Calu3 (cell line): ENCODE results near the gene DENND6A. TPM values are rescaled to one million over a fixed set of nuclear protein-coding genes. Genes with fewer than 3 reads are reported as not detected.
"Not testable (repeated sequence)": the region's sequence is repeated elsewhere in the genome, so short reads cannot be mapped to it uniquely, and the experiment has no call there.

Source experiments
- BruUV-seq: library from RNA; stranded (reverse); fragments of 400-500 nt; replicated peaks from 2 replicates; lab custom pipeline; 2021; lab: Mats Ljungman, UMichigan
- CTCF ChIA-PET: fragments of 300-600 bp; sonication (Branson Sonifier 250); formaldehyde crosslinking; loops from one replicate; lab custom pipeline; 2022; ENCODE audit warnings: antibody characterized with exemption; lab: Charles Lee
- DNase-seq: peaks from one replicate; pipeline ENCODE4 v3.0.0; 2022
- H3K27ac Mint-ChIP-seq: one replicate; pipeline ENCODE4 v1.8.0; 2022; ENCODE audit warnings: mixed read lengths; ENCODE audit not compliant: unreplicated experiment
- H3K27me3 Mint-ChIP-seq: one replicate; pipeline ENCODE4 v1.8.0; 2022; ENCODE audit warnings: mixed read lengths; ENCODE audit not compliant: unreplicated experiment
- H3K36me3 Mint-ChIP-seq: one replicate; pipeline ENCODE4 v1.8.0; 2022; ENCODE audit warnings: mild to moderate bottlenecking, moderate library complexity, mixed read lengths; ENCODE audit not compliant: insufficient read depth, unreplicated experiment
- H3K4me1 Mint-ChIP-seq: one replicate; pipeline ENCODE4 v1.8.0; 2022; ENCODE audit warnings: mild to moderate bottlenecking, low read depth, mixed read lengths; ENCODE audit not compliant: unreplicated experiment
- H3K4me3 Mint-ChIP-seq: one replicate; pipeline ENCODE4 v1.8.0; 2022; ENCODE audit warnings: mild to moderate bottlenecking, low read depth, moderate library complexity, mixed read lengths; ENCODE audit not compliant: unreplicated experiment
- H3K9me3 Mint-ChIP-seq: one replicate; pipeline ENCODE4 v1.8.0; 2022; ENCODE audit warnings: low read depth, mixed read lengths; ENCODE audit not compliant: unreplicated experiment
- intact Hi-C: fragments of 100-400 bp; cut with micrococcal nuclease; formaldehyde crosslinking; loops from one replicate; pipeline ENCODE4 v1.10.0; 2022; ENCODE audit not compliant: unreplicated experiment
- total RNA-seq: library from RNA; stranded (reverse); gene quantifications from 2 replicates; pipeline ENCODE4 v1.2.3, GENCODE V29; 2022
- TF ChIP-seq, protein P1 (sequence below): fragments of 200-600 bp; IDR thresholded peaks from one replicate; pipeline ENCODE4 v1.8.0; 2022; ENCODE audit warnings: antibody characterized with exemption; ENCODE audit not compliant: unreplicated experiment

Gene DENND6A
- total RNA-seq, 1 experiment from 2014 or later, result 23.7 TPM

- Mint-ChIP-seq H3K9me3 (no peaks in the 10 kb centered on the region), H3K4me3 (no peak overlapping the region), H3K36me3 (peaks cover 19% of the 10 kb centered on the region), H3K27me3 (no peaks in the 10 kb centered on the region), H3K27ac (no peak overlapping the region), H3K4me1 (peaks cover 6% of the 10 kb centered on the region)
- intact Hi-C loops, result no loop called here
- BruUV-seq, result no TSS peak
- DNase-seq, result peak; percentile 10
- TF ChIP-seq, protein P1, sequence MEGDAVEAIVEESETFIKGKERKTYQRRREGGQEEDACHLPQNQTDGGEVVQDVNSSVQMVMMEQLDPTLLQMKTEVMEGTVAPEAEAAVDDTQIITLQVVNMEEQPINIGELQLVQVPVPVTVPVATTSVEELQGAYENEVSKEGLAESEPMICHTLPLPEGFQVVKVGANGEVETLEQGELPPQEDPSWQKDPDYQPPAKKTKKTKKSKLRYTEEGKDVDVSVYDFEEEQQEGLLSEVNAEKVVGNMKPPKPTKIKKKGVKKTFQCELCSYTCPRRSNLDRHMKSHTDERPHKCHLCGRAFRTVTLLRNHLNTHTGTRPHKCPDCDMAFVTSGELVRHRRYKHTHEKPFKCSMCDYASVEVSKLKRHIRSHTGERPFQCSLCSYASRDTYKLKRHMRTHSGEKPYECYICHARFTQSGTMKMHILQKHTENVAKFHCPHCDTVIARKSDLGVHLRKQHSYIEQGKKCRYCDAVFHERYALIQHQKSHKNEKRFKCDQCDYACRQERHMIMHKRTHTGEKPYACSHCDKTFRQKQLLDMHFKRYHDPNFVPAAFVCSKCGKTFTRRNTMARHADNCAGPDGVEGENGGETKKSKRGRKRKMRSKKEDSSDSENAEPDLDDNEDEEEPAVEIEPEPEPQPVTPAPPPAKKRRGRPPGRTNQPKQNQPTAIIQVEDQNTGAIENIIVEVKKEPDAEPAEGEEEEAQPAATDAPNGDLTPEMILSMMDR, result no peak
- CTCF ChIA-PET, result interaction anchor here (1.4 kb wide), 1 partner anchor 10 kb away, joined by 7 read pairs; no protein-coding TSS in a partner anchor
These were observed 4.0 kb upstream of the DENND6A start for GRCh38 chr3:57696801-57697321.

GRCh38 chr3:57694146-57694545, 1.3 kb upstream of the DENND6A start:
- H3K9me3 Mint-ChIP-seq, result no peaks in the 10 kb centered on the region
- no TSS peak for BruUV-seq
- peak overlapping the region; percentile 69 for H3K4me3 Mint-ChIP-seq
- no peak for DNase-seq
- CTCF ChIA-PET, result no interaction called here
- H3K27ac Mint-ChIP-seq, result peak overlapping the region; percentile 81
- H3K27me3 Mint-ChIP-seq, result no peaks in the 10 kb centered on the region
- H3K36me3 Mint-ChIP-seq, result peaks cover 27% of the 10 kb centered on the region
- peaks cover 6% of the 10 kb centered on the region for H3K4me1 Mint-ChIP-seq
- TF ChIP-seq, protein P1, result no peak
- intact Hi-C loops, result loop anchor here (5.0 kb wide), 2 partner anchors 108 to 158 kb away; no protein-coding TSS in a partner anchor

- DNase-seq, H3K9me3 Mint-ChIP-seq, BruUV-seq, H3K4me1 Mint-ChIP-seq, H3K27me3 Mint-ChIP-seq: not testable (repeated sequence)
- Mint-ChIP-seq H3K27ac (peak overlapping the region; percentile 66), H3K36me3 (peaks cover 27% of the 10 kb centered on the region), H3K4me3 (peak overlapping the region; percentile 69)
- CTCF ChIA-PET, result interaction anchor here (1.4 kb wide), 1 partner anchor 64 kb away, joined by 4 read pairs; the partner anchor contains the start of gene SLMAP
- intact Hi-C loops, result loop anchor here (1.0 to 5.0 kb wide), 4 partner anchors 15 to 160 kb away; no protein-coding TSS in a partner anchor
These were observed 813 bp downstream of the DENND6A start for GRCh38 chr3:57692133-57692395.

DNA sequence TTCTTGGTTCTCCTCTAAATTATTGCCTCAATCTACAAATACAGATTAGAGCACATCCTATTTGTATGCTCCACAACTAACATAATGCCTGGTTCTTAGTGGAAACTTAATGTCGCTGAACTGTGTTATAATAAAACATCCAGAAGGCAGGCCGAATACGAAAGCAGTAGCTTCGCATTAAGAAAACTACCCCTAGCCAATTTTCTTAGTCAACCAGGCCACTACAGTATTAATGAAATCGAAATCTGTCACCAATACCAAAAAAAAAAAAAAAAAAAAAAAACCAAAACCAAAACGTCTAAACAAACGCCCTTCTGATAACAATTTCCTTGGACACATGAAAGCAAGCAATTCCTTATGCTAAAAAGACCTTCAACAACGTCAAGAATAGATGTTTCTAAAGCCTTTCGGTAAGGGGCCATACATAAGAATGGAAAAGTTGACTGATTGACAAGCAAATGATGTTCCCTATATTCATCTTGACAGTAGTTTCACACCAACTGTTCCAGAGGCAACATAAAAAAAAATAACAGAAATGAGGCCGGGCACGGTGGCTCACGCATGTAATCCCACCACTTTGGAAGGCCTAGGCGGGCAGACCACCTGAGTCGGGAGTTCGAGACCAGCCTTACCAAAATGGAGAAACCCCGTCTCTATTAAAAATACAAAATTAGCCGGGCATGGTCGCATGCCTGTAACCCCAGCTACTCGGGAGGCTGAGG, 1.3 kb downstream of the DENND6A start:
- Mint-ChIP-seq H3K4me1 (peaks cover 10% of the 10 kb centered on the region), H3K27ac (peak overlapping the region; percentile 66), H3K27me3 (no peaks in the 10 kb centered on the region), H3K4me3 (peak overlapping the region; percentile 69), H3K9me3 (no peaks in the 10 kb centered on the region), H3K36me3 (peaks cover 27% of the 10 kb centered on the region)
- BruUV-seq, result TSS peak; percentile 56
- CTCF ChIA-PET, result interaction anchor here (0.7 kb wide), 1 partner anchor 117 kb away, joined by 3 read pairs; no protein-coding TSS in a partner anchor
- TF ChIP-seq, protein P1, result no peak
- intact Hi-C loops, result loop anchor here (1.0 to 5.0 kb wide), 4 partner anchors 15 to 161 kb away; no protein-coding TSS in a partner anchor
- DNase-seq, result no peak
